Measurements from ENCODE around the gene PIGB. TPM values are rescaled to one million over a fixed set of nuclear protein-coding genes. Genes with fewer than 3 reads are reported as not detected.

PIGB gene
- total and polyA plus RNA-seq, 2 of the 13 experiments (the other 11 are each of a cell fraction or from before 2014, with no cell fraction given) = 14.5 to 19.1 TPM

GRCh38 chr15:55318588-55319494 is at the start of gene PIGB, which contains the start of gene PIGBOS1 (continued):
- TF ChIP-seq ZNF597 (CRISPR knock-in tag; IDR thresholded peaks at IDR 0.05) (no peak), ZUFSP (CRISPR knock-in tag; IDR thresholded peaks at IDR 0.05; ENCODE audit: borderline replicate concordance) (no peak), TEAD2 (CRISPR knock-in tag; IDR thresholded peaks at IDR 0.05) (no peak), HNRNPUL1 (IDR thresholded peaks at IDR 0.05; ENCODE audit: low read depth, low read length) (no peak), ZBTB40 (IDR thresholded peaks at IDR 0.05) (no peak), ZBTB40 (CRISPR knock-in tag; IDR thresholded peaks at IDR 0.05) (peak; percentile 86), ZNF589 (CRISPR knock-in tag; conservative IDR thresholded peaks at IDR 0.05) (peak; percentile 60), ZNF354B (CRISPR knock-in tag; IDR thresholded peaks at IDR 0.05) (no peak), HOXD1 (CRISPR knock-in tag; IDR thresholded peaks at IDR 0.05) (no peak), PHB2 (IDR thresholded peaks at IDR 0.05; ENCODE audit: partially characterized antibody) (no peak), ZNF569 (CRISPR knock-in tag; IDR thresholded peaks at IDR 0.05; ENCODE audit: borderline replicate concordance) (no peak), TGIF2 (CRISPR knock-in tag; IDR thresholded peaks at IDR 0.05) (peak; percentile 72; the same call in 1 of the 2 replicates), ZNF619 (CRISPR knock-in tag; IDR thresholded peaks at IDR 0.05) (0 out of 2 replicates have a peak, but pooled peaks have one; percentile 46), RARG (CRISPR knock-in tag; IDR thresholded peaks at IDR 0.05; ENCODE audit: low read depth) (0 out of 2 replicates have a peak, but pooled peaks have one; percentile 40), REL (CRISPR knock-in tag; conservative IDR thresholded peaks at IDR 0.05) (no peak), STAG1 (CRISPR knock-in tag; IDR thresholded peaks at IDR 0.05) (no peak), ZNF749 (CRISPR knock-in tag; IDR thresholded peaks at IDR 0.05; ENCODE audit: borderline replicate concordance) (no peak), ZNF678 (CRISPR knock-in tag; IDR thresholded peaks at IDR 0.05) (peak; percentile 82; the same call in 1 of the 2 replicates)

All from HepG2 (cell line).